Epithelial cell of proximal tubule (primary cell): ENCODE results near the gene ZNF366. TPM values are rescaled to one million over a fixed set of nuclear protein-coding genes. Genes with fewer than 3 reads are reported as not detected.

Experiments
- DNase-seq: peaks from one replicate; pipeline ENCODE4 v3.0.0-alpha.2; 2011; ENCODE audit warnings: low read depth
- H3K4me3 ChIP-seq: 2 replicates; pipeline ENCODE4 v1.5.1; 2011; ENCODE audit warnings: low read depth, mild to moderate bottlenecking, low read length
- total RNA-seq: library from RNA; depleted of rRNA; stranded (reverse); fragments of >200 nt; gene quantifications from 2 replicates; pipeline ENCODE4 v1.2.3, GENCODE V29; 2015
- TF ChIP-seq, protein P1 (sequence below): conservative IDR thresholded peaks from 2 replicates; pipeline ENCODE4 v1.5.1; 2012; ENCODE audit warnings: low read depth, mild to moderate bottlenecking, low read length

The ZNF366 gene
- total RNA-seq, 1 donor from 2014 or later, result not detected

- TF ChIP-seq, protein P1, sequence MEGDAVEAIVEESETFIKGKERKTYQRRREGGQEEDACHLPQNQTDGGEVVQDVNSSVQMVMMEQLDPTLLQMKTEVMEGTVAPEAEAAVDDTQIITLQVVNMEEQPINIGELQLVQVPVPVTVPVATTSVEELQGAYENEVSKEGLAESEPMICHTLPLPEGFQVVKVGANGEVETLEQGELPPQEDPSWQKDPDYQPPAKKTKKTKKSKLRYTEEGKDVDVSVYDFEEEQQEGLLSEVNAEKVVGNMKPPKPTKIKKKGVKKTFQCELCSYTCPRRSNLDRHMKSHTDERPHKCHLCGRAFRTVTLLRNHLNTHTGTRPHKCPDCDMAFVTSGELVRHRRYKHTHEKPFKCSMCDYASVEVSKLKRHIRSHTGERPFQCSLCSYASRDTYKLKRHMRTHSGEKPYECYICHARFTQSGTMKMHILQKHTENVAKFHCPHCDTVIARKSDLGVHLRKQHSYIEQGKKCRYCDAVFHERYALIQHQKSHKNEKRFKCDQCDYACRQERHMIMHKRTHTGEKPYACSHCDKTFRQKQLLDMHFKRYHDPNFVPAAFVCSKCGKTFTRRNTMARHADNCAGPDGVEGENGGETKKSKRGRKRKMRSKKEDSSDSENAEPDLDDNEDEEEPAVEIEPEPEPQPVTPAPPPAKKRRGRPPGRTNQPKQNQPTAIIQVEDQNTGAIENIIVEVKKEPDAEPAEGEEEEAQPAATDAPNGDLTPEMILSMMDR, result no peak
- H3K4me3 ChIP-seq, result no peak overlapping the region
- DNase-seq, result no peak
These were observed 61.2 kb downstream of the ZNF366 start for GRCh38 chr5:72445969-72446368.

GRCh38 chr5:72443883-72444282 lies 63.3 kb downstream of the ZNF366 start:
- no peak overlapping the region for H3K4me3 ChIP-seq
- no peak for DNase-seq
- TF ChIP-seq, protein P1, result no peak

DNA sequence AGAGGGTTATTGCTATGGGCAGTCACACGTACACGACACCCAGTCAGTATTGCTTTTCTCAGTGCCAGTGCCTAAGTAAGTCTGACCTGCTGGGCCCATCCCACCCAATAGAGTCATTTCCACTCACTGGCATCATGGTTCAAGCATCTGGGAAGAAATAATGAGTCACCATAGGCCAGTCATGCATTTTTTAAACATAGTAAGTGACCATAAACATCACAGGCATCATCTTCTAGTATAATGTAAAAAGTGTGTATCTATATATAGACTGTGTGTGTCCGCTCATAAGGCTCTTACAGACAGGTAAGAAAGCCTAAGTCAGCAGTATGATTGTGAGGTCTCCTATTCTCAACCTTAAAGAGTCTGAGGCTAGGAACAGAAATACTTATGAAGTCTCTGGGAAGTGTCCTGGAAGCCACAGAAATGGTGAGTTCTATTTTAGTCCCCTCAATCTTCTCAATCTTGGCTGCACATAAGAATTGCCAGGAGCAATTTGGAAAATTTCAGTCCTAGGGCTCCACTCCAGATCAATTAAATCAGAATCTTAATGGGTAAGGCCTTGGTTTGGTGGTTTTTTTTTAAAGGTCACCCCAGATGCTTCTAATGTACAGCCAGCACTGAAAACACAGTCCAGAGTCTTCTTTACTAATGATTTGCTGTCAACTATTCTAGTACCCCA lies 65.2 kb downstream of the ZNF366 start:
- TF ChIP-seq, protein P1, result no peak
- no peak overlapping the region for H3K4me3 ChIP-seq
- peak; percentile 71 for DNase-seq

DNA sequence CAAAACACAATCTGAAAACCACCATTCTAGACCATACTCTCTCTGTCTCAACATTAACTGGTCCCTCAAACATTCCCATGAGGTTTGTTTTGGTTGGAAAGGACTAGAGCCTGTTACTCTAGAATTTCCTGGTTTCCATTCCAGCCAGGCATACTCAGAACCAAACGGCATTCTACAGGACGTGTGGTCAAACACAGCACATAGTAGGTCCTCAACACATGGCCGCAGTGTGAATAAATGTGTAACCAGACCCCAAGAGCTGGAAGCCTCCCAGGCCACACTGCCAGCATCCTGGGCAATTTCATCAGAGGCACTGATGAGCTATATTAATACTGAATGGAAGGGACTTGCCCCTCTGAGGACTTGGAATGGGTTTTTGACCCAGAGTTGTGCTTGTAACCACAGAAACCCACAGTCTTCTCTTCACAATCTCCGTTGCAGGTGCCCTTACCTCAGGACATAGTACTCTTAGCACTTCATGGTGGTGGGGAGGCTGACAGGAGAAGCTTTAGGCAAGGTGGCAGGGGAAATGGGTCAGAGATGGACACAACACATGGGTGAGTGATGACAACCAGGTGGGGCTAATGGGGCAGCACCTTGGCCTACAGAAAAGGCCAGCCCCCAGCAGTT lies 66.0 kb downstream of the ZNF366 start:
- H3K4me3 ChIP-seq, result no peak overlapping the region
- TF ChIP-seq, protein P1, result no peak
- DNase-seq, result no peak

GRCh38 chr5:72440207-72440638 lies 67.0 kb downstream of the ZNF366 start:
- TF ChIP-seq, protein P1, result no peak
- DNase-seq, result no peak
- no peak overlapping the region for H3K4me3 ChIP-seq

DNA sequence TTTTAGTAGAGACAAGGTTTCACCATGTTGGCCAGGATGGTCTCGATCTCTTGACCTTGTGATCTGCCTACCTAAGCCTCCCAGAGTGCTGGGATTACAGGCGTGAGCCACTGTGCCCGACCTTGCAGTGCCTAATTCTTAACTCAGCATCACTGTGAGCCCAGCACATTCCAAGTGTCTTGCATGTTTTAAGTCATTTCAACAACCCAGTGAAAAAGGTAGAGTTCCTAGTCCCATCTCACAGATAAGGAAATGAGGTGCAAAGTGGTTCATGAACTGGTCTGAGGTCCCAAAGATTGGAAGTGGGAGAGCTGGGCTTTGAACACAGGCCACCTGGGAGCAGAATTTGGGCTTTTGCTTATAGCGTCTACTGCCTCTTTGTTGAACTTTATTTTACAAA lies 68.0 kb downstream of the ZNF366 start:
- H3K4me3 ChIP-seq, result no peak overlapping the region
- TF ChIP-seq, protein P1, result no peak
- no peak for DNase-seq

DNA sequence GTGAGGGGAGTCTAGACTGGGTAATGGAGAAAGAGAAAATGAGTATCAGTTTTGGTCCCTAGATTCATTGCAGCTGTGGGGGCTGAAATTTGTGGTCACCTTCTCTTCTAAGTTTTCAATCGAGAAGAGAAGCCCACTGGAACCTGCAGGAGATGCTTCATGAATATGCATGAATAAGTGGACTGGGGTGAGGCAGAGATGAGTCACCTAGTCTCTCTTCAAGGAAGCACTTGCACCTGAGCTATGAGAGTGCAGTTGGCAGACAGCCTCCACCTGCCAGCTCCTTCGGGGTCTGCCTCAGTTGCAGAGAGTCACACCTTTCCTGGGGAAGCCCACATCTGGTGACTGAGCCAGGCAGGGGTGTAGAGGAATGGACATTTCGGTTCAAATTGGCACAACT lies 69.1 kb downstream of the ZNF366 start:
- H3K4me3 ChIP-seq, result no peak overlapping the region
- TF ChIP-seq, protein P1, result no peak
- no peak for DNase-seq
